ENCODE measurements around the gene RNF169.
"Not testable (repeated sequence)": the region's sequence is repeated elsewhere in the genome, so short reads cannot be mapped to it uniquely, and the experiment has no call there.

The RNF169 gene

DNA sequence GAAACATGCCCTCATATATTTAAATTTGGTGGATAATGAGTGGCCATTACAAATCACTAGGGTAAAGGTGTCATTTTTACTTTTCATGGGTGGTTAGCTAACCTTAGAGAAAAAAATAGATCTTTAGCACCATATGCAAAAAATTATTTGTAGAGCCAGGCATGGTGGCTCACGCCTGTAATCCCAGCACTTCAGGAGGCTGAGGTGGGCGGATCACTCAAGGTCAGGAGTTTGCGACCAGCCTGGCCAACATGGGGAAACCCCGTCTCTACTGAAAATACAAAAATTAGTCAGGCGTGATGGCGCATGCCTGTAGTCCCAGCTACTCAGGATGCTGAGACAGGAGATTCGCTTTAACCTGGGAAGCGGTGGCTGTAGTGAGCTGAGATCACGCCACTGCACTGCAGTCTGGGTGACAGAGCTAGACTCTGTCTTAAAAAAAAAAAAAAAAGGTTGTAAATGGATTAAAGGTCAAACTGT lies 19.6 kb downstream of the RNF169 start:
- DNase-seq (ENCODE audit: low read depth in 2 of 2), result not testable (repeated sequence)

DNA sequence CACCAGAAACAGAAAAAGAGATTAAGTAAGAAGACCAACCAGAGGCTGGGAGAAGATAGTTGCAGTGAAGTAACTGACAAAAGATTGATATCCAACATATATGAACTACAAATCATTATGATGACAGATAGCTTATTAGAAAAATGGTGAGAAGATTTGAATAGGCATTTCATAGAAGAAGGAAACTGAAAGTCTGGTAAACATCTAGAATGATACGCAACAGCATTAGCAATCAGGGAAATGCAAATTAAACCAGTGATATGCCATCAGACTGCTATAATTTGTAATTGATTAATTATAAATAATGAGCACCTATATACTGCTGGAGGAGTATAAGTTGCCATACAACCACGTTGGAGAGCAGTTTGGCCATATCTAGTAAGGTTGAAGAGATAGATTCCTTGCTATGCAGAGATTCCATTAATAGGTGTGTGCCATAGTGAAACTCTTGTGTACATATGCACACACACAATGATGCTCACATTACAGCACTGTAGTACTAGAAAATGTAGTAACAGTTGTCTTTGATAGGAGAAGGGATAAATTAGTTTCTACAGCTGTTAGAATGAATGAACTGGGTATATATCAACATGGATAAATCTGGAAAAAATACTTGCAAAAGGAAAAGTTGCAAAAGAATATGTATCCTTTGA lies 20.5 kb downstream of the RNF169 start:
- no peak for DNase-seq (ENCODE audit: low read depth in 2 of 2)

DNA sequence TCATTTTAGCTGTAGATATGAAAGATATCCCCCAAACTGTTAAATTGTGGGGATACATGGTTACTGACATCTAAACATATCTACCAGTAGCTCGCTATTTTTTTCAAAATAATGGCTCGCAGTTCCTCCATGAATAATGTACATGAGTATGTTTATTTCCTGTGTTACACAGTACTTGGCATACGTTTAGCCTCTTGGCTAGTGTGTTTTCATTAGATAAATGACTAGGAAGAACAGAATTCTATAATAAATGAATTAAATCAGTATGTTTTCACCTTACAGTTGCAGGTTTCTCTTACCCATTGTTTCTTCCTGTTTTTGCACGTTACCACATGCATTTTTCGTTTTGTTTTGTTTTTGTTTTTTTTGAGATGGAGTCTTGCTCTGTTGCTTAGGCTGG lies 21.8 kb downstream of the RNF169 start:
- DNase-seq (ENCODE audit: low read depth in 2 of 2), result no peak

DNA sequence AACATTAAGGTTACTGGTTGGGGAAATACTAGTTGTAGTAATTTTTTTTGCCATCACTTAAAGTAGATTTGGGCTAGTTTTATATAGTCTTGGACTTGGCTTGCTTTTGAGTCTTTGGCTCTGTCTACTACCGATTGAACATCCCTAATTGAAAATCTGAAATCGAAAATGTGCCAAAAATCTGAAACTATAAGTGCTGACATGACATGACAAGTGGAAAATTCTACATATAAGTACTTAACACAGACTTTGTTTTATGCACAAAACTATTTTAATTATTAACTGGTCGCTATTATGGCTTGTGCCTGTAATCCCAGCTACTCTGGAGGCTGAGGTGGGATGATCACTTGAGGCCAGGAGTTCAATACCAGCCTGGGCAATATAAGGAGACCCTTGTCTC lies 22.5 kb downstream of the RNF169 start:
- DNase-seq (ENCODE audit: low read depth in 2 of 2), result no peak

DNA sequence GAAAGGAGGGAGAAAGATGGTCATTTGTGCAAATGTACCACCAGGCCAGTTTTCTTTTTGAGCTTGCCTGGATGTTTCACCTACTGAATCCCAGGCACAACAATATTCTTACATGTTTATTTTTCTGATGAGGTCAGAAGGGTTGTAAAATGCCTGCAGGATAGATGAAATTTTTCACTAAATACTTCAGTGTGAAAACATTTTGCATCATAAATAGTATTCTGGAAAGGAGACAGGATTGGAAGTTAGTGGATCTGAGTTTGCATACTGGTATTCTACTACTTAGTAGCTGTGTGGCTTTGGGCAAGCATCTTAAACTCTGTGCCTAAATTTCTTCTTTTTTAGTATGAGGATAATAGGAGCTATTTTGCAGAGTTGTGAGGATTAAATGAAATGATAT lies 24.8 kb downstream of the RNF169 start:
- no peak for DNase-seq (ENCODE audit: low read depth in 2 of 2)

DNA sequence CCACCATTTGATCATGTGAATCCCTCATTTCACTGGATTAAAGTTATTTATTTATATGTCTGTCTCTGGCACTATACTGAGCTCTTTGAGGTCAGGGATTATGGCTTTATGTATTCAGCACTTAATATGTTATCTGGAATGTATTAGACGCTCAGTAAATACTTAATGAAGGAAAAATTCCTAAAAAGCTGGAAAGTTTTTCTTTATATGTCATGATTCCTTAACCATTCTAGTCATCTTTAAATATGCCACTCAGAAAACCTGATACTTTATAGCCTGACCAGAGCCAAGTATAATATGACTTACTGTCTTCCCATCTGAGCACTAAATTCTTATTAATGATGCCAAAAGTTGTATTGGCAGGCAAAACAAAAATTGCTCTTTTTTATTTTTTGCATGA lies 27.1 kb downstream of the RNF169 start:
- DNase-seq (ENCODE audit: low read depth in 2 of 2), result no peak

DNA sequence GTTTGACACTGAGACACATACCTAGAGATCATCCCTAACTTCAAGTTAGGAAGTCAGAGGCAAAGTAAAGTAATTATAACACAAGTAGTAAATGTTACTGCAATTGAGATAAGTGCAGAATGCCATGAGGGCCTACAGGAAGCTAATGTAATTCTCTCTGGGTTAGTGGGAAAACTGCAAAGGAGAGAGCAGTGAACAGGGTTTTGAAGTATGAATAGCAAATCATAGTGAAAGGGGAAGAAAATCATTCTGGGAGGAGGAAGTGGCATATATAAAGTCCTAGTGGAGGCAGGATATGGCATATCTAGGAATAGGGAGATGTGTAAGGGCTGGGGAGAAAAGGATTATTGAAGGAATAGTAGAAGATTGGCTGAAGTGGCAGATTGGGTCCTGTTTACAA lies 27.9 kb downstream of the RNF169 start:
- DNase-seq (ENCODE audit: low read depth in 2 of 2), result no peak

DNA sequence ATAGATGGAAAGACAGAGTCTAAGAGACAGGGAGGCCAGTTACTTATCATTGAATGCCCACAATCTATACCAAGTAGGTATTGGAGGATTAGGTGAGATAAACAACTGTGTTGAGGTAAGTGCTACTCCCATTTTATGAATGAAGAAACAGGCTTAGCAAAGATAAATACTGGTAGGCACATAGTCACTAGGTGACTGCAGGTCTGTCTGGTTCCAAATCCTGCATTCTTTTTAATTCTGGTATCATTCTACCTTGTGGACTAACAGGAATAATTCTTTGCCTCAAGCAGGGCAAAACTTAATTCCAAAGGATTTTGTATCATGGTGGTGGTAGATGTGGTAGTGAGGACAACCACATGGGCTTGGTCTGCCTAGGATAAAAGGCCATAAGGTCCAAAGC lies 28.4 kb downstream of the RNF169 start:
- no peak for DNase-seq (ENCODE audit: low read depth in 2 of 2)

DNA sequence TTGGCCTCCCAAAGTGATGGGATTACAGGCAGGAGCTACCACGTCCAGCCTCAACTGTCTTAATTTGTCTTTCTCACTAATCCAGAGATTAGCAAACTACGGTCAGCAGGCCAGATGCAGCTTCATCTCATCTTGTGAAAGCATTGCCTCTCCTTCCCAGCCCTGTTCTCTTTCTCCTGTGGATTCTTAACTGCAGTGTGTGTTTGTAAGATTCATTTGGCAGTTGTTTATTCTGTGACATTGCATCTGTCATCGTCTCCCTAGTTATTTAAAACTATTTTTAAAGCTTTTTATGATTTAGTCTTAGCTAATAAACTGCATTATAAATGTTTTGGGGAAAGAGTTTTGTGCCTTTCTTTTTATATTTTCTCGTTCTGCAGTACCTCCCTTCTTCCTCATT lies 29.2 kb downstream of the RNF169 start:
- no peak for DNase-seq (ENCODE audit: low read depth in 2 of 2)

DNA sequence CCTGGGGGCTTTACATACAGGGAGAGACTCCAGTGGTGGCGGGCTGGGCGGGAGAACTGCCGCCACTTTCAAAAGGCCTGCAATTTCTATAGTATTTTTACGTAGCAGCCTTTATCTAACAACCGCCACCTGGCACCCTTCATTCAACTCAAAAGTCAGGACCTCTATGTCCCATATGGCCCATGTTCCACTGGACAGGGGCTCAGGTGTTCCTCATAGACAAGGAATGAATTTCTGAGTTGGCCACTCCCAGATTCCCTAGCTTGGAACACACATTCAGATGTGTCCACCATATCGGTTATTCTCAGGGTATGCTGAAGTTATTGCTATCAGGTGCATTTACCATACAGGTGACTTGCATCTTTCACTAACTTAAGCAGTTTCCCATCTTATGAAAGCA lies 29.9 kb downstream of the RNF169 start:
- no peak for DNase-seq (ENCODE audit: low read depth in 2 of 2)

DNA sequence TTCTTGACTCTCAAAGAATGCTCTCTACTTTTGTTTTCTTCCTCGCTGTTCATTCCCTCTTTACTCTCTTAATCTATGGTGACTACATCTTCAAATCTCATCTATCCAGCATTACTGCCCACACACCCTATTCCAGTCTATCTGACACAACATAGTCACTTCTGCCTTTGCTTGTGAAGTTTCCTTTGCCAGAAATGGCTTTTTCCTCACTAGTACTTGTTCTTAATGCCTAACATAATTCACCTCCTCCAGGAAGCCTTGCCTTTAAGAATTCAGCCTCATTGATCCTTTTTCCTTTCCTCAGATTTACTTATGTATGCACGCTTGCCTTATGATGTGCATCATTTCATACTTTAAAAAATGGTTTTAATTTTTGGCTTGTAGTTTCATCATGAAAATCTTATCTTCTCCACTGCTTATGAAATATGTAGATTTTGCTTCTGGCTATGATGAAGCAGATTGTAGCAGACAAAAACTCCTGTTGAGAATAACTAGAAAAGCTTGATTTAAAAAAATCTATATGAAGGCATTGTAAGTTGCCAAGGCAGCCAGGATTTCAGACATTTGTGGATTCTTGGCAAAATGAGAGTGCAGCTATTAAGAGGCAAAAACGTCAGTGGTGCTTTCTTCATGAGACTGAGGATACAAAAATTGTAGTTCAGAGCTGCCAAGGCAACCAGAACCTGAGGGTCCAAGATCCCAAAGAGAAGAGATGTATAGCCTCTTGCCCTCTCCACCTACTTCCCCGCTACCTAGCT lies 31.8 kb downstream of the RNF169 start:
- no peak for DNase-seq (ENCODE audit: low read depth in 2 of 2)

DNA sequence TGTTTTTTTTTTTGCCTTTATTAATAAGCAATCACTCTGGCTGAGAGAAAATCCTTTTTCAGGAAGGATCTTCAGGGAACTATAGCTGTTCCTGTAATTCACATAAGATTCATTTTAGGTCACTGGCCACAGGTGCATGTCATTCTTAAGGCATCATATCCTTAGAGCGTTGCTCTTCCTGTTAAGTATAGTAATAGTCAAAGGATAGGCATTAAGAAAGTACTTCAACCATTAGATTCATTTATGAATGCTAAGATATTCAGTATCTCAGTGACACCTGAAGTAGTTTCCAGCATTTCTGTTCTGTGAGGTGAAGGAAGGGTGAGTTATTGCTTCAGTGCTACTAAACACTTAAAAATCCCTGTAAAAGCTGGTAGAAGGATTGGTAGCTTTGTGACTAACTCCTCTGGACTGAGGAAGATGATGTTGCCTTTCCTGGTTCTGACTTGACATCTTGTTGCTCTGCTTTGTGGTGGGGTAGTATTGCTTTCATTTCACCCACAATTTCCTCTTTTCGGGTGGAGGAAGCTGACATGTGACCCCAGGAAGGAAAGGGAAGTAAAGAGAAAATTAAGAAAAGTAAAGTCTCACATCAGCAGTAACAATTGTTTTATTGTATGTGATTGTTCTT lies 34.7 kb downstream of the RNF169 start:
- no peak for DNase-seq (ENCODE audit: low read depth in 2 of 2)

DNA sequence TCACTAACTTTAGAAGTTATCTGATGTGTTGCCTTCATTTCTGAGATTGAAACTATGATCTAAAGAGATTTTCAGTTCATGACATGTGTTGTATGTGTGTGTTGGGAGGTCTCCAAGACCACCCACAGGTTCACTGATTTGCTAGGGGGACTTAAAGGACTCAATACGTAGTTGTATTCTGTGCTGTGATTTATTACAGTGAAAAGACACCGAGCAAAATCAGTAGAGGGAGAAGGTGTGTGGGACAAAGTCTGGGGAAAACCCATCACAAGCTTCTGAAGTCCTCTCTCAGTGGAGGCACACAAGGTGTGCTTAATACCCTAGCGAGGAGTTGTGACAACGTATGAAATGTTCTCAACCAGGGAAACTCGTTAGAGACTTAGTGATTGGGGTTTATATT lies 35.6 kb downstream of the RNF169 start:
- DNase-seq (ENCODE audit: low read depth in 2 of 2), result no peak

DNA sequence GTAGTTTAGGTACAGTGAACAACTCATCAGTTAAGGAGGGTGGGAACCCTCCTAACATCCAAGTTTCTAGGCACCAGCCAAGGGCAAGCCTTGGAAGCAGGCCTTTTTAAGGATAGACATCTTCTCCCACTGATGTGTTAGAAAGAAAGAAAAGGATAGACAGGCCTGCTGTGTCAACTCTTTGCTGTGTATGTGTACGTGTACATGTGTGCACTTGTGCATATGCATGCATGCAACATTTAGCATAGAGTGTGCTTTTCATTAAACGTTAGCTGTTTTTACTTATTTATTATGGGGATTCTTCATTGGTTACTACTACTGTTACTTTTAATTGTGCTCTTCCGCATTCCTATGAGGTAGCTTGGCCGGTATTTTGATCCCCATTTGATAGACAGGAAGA lies 36.1 kb downstream of the RNF169 start:
- DNase-seq (ENCODE audit: low read depth in 2 of 2), result no peak

DNA sequence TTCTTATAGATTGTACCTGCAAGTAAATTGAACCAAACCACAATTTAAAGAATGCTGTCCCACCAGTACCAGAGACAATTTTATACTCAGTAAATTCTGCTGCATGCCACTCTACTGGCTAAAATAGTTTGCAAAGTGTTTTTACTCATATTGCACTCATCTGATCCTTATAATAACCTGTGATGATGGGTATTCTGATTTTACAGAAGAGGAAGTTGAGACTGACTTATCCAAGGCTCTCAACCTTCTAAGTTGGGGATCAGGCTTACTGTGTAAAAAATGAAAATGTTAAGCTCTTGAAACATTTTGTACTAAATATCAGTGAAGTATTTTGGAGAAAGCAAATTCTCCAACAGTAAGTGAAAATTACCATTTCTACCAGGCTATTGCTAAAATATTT lies 37.9 kb downstream of the RNF169 start:
- DNase-seq (ENCODE audit: low read depth in 2 of 2), result no peak

DNA sequence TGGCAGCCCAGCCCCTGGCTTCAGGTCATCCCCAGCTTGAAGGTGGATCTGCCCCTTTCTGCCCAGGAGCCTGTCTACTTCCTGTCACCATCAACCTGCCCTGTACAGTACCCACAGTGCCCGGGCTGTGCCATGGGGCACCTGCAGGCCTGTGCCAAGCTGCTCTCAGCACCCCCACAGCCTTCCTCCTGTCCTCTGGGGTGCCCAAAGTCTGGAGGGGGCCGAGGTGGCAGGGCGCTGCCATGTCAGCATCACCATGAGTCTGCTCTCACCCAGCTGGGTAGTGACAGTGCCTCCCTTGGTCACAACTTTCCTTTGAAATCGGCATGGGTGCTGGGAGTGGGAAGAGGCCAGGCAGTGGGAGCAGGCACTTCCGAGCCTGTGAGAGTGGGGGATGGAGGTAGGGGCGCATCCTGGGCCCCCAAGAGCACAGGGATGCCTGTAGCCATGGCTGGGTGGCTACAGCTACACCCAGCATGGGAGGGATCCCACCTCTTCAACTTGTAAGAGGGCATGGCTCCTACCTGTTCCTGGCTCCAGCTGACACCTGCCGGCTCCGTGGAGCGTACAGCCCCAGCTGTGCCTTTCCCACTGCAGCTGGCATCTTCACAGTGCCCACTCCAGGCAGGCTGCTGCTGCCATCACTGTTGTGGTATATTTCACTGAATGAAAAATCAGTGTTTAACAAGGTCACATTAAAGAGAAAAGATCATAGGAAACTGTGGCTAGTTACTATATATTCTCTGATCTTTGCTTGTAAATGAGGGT lies 42.9 kb downstream of the RNF169 start:
- DNase-seq (ENCODE audit: low read depth in 2 of 2), result no peak

DNA sequence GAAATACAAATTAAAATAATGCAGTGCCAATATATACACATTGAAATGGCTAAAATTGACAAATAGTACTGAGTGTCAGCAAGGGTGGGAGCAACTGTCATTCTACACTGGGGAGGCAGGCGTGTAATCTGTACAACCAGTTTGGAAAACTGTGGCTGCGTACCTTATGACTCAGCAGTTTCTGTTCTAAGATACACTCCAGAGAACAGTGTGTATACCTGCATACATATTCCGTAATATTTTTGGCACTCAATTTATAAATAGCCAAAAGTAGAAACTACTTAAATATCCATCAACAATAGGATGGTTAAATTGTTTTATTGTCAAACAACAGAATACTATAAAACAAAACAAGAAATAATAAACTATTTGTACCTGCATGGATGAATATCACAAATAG lies 57.6 kb downstream of the RNF169 start:
- DNase-seq (ENCODE audit: low read depth in 2 of 2), result no peak

DNA sequence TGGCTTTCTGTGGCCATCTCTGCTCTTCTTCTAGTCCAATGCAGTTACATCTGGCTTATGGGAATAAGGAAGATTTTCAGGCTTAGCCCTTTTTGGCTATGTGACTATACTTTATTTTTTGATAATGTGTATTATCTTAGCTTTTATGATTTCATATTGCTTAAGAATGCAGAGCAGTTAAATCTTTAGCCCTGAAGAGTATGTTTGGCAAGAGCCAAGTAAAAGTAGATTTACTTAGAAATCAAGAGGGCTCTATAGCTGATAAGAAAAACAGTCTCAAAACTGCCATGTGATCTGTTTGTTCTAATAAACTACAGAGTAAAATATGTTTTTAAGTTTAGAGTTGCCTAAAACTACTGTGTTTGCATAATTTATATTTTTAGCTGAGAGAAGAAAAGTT lies 61.2 kb downstream of the RNF169 start:
- no peak for DNase-seq (ENCODE audit: low read depth in 2 of 2)

DNA sequence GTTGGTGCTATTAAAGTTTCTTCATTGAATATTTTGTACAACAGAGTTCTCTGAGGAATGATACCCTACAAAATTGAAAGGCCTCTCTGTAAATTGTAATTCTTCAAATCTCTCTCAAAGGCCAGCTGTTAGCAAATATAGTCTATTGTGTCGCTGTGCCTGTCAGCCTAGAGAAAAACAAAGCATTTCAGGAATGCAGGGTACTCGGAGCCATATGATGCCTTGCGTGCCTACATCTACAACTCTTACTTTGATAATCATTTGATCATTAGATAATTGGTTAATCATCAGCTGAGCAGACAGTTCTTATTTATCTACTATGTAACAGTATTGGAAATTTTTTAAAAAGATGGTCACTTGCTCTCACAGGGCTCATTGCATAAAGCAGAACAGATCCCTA lies 67.3 kb downstream of the RNF169 start:
- DNase-seq (ENCODE audit: low read depth in 2 of 2), result no peak

DNA sequence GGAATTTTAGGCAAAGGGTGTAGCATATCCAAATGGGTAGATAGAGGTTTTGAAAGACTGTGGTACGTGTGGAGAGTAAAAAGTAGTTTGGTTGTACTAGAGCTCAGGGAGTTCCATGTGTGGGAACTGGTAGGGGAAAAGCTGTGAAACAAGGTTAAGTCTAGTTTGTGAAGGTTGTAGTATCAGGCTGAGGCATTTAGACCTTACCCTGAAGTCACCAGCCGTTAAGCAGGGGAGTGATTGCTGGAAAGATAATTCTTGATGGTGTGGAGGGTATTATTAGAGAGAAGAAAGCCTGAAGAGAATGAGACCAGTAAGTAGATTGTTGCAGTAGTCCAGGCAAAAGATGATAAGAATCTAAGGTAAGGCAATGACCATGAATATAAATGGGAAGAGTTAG lies 68.0 kb downstream of the RNF169 start:
- no peak for DNase-seq (ENCODE audit: low read depth in 2 of 2)

DNA sequence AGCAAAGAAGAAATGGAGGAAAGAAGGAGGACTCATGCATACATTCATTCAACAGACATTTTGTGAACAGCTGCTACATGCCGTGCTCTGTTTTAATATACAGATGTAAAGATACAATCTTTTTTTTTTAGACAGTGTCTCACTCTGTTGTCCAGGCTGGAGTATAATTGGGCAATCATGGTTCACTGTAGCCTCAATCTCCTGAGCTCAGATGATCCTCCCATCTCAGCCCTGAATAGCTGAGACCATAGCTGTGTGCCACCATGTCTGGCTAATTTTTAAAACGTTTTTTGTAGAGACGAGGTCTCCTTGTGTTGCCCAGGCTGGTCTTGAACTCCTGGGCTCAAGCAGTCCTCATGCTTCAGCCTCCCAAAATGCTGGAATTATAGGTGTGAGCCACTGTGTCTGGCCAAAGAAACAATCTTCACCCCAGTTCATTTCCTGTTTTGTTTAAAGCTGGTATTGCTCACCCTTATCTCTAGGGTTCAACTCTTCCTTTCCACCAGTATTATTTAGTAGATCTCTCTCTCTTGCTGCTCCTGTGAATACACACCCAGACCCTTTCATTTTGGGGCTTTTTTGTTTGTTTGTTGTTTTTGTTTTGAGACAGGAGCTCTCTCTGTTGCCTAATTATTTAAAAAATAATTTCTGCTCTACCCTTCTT lies 69.8 kb downstream of the RNF169 start:
- no peak for DNase-seq (ENCODE audit: low read depth in 2 of 2)

DNA sequence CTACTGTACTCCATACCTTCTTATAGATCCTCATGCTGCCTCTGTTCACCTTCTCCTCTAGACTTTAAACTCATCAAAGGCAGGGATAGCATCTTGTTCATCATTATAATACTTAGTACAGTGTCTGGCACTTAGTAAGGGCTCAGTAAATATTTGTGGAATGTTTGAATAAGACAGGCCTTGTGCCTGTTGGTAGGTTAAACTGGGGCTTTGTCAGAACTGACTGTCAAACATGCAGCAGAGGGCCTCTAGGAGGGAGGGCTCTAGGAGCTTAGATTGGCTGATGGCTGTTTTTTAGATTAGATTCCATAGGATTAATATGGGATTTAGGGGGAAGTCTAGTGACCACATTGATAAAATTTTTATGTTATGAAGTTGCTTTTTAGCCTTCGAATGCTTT lies 70.8 kb downstream of the RNF169 start:
- DNase-seq (ENCODE audit: low read depth in 2 of 2), result no peak
